WERI-Rb-1 (cell line): ENCODE results near the gene SPATA1.

Source experiments
- DNase-seq: peaks from one replicate; pipeline ENCODE4 v3.0.0-alpha.2; 2020
- H3K27ac ChIP-seq: fragments of 250-450 bp; sonication (Bioruptor Pico); 2 replicates; pipeline ENCODE4 v1.5.1; 2020; ENCODE audit warnings: mild to moderate bottlenecking, moderate library complexity
- H3K27me3 ChIP-seq: fragments of 250-450 bp; sonication (Bioruptor Pico); 2 replicates; pipeline ENCODE4 v1.5.1; 2021; ENCODE audit warnings: mild to moderate bottlenecking, low read depth, moderate library complexity; ENCODE audit not compliant: insufficient read depth, severe bottlenecking
- H3K36me3 ChIP-seq: fragments of 250-450 bp; sonication (Bioruptor Pico); 2 replicates; pipeline ENCODE4 v1.5.1; 2020; ENCODE audit warnings: mild to moderate bottlenecking, moderate library complexity
- H3K4me3 ChIP-seq: 2 replicates; pipeline ENCODE4 v1.5.1; 2011; ENCODE audit warnings: low read depth, mild to moderate bottlenecking, control low read depth, low read length
- H3K9me3 ChIP-seq: fragments of 250-450 bp; sonication (Bioruptor Pico); 2 replicates; pipeline ENCODE4 v1.5.1; 2021; ENCODE audit warnings: mild to moderate bottlenecking, moderate library complexity; ENCODE audit not compliant: severe bottlenecking
- CTCF ChIP-seq: IDR thresholded peaks from 2 replicates; pipeline ENCODE4 v1.5.1; 2011; ENCODE audit warnings: low read depth, mild to moderate bottlenecking, control low read depth, inconsistent platforms, low read length

Gene SPATA1

DNA sequence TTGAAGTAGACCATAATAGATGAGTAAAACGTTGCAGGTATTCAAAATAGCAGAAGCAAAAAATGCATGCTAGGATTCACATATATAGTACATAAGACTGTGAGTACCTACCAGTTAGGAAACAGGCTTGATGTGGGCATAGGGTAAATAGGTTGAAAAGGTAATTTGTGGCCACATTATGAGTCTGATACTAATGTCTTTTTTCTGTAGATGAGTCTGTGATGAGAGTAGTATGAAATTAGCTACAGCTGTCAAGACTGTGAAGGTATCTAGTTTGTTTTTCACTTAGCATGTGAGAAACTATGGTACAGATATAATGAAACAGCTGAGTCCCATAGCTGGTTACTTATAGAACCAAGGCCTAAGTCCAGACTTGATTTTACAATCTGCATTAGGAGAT lies 12.4 kb upstream of the SPATA1 start:
- Histone ChIP-seq H3K4me3 (no peak overlapping the region), H3K27me3 (no peaks in the 10 kb centered on the region), H3K9me3 (no peaks in the 10 kb centered on the region), H3K27ac (no peak overlapping the region), H3K36me3 (peaks cover 60% of the 10 kb centered on the region)
- no peak for DNase-seq
- TF ChIP-seq CTCF = no peak

DNA sequence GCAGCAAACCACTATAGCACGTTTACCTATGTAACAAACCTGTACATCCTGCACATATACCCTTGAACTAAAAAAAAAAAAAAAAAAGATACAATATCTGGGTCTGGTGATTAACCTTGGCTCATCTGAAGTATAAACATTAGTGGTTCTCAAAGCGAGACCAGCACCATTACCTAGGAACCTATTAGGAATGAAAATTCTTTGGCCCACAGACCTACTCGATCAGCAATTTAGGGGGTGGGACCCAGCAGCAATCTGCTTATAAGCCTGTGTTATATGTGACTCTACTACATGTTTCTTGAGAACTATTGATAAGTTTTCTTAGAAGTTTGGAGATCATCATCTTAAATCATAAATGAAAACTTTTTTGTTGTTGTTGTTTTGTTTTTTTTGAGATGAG lies 9.7 kb upstream of the SPATA1 start:
- no peak for TF ChIP-seq CTCF
- peaks cover 62% of the 10 kb centered on the region for H3K36me3 ChIP-seq
- no peak overlapping the region for H3K27ac ChIP-seq

DNA sequence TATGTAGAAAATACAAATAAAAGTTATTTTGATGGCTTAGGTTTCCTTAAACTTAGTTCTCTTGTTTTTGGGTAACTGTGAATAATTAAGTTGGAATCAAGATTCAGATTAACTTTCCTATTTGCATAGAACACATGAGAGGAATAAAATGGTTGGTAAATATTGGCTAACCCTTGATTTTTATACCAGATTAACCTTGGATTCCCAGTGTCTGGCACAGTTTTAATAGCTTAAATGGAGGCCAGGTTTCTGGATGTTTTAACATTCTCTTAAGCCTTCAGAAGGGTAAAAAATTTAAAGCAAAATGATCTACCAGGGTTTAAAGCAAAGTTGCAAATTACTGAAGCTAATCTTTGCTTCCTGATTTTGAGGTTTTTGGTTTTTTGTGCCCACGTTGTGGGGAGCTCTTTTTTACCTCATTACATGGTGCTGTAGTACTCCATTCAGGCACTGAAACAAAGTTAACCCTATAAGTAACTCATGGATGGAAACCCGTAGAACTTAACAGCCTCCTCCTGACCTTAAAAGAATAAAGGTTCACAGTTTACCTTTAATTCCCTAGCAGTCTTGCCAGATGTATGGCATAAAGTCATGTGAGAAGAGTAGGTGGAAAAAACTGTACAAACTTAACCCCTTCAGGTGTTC lies 8.4 kb upstream of the SPATA1 start:
- no peak overlapping the region for H3K27ac ChIP-seq
- peaks cover 65% of the 10 kb centered on the region for H3K36me3 ChIP-seq
- TF ChIP-seq CTCF = no peak
- H3K27me3 ChIP-seq = no peaks in the 10 kb centered on the region
- no peaks in the 10 kb centered on the region for H3K9me3 ChIP-seq
- no peak overlapping the region for H3K4me3 ChIP-seq
- no peak for DNase-seq

More for the DNA sequence above, 9.7 kb upstream of the SPATA1 start:
- no peak overlapping the region for H3K4me3 ChIP-seq
- DNase-seq = no peak
- no peaks in the 10 kb centered on the region for H3K9me3 ChIP-seq
- H3K27me3 ChIP-seq = no peaks in the 10 kb centered on the region

- Histone ChIP-seq H3K4me3 (no peak overlapping the region), H3K27me3 (no peaks in the 10 kb centered on the region), H3K27ac (no peak overlapping the region), H3K9me3 (no peaks in the 10 kb centered on the region), H3K36me3 (peaks cover 49% of the 10 kb centered on the region)
- no peak for DNase-seq
- TF ChIP-seq CTCF = no peak
Measured at GRCh38 chr1:84502927-84503326, 3.3 kb upstream of the SPATA1 start.

DNA sequence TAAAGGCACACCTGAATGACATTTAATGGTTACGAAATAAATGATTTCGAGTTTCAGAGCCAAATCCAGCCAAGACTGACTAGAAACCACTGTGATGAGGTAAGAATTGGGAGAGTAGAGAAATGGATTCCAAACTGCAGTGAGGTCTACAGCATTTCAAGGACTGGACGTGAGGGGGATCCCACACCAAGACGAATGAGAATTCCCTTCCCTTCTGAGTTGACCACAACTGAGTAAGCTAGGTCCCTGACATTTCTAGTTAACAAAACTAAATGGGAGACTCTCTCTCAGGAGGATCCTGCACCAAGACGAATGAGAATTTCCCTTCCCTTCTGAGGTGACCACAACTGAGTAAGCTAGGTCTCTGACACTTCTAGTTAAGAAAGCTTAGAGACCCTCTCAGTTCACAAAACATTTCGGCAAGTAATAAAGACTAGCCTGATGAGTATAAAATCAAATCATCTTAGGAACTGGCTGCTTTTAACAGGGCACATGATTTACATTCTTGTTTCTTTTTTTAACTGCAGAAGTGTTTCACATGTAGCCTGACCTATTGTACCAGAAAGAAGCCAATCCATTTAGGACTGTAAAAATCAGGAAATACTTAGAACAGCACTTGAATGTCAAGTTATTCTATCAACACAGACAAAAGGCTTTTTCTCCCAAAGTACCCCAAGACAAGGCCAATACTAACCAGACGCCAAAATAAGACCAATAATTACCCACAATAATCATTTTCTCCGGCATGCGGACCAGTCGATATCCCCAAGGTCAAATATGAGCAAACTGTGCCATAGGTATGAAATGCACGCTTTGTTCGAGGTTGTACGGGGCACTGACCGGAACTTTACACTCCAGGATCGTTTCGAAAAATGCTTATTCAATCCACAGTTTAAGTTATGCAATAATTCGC lies 1.4 kb upstream of the SPATA1 start:
- Histone ChIP-seq H3K36me3 (peaks cover 30% of the 10 kb centered on the region), H3K4me3 (peak overlapping the region; percentile 89), H3K27ac (peak overlapping the region; percentile 98), H3K27me3 (no peaks in the 10 kb centered on the region), H3K9me3 (no peaks in the 10 kb centered on the region)
- TF ChIP-seq CTCF = no peak
- DNase-seq = no peak
